ENCODE measurements around the gene CTBP2.

The CTBP2 gene

GRCh38 chr10:125035588-125036295 lies 124.6 kb downstream of the CTBP2 start:
- H3K9me3 ChIP-seq (ENCODE audit: control insufficient read depth, low read length) = no peaks in the 10 kb centered on the region
- H3K4me1 ChIP-seq (ENCODE audit: control insufficient read depth, insufficient read depth, low read length) = peaks cover 31% of the 10 kb centered on the region
- H3K4me3 ChIP-seq (ENCODE audit: low read length) = no peak overlapping the region
- DNase-seq (ENCODE audit: low read depth) = no peak
- H3K9ac ChIP-seq (ENCODE audit: low read length) = no peak overlapping the region
- no peaks in the 10 kb centered on the region for H3K36me3 ChIP-seq (ENCODE audit: control insufficient read depth, insufficient read depth, low read length, severe bottlenecking)
- H3K27me3 ChIP-seq (replicated peaks; ENCODE audit: control insufficient read depth, insufficient read depth, low read length) = no peaks in the 10 kb centered on the region

- no peaks in the 10 kb centered on the region for H3K9me3 ChIP-seq (ENCODE audit: control insufficient read depth, low read length)
- H3K27me3 ChIP-seq (replicated peaks; ENCODE audit: control insufficient read depth, insufficient read depth, low read length) = no peaks in the 10 kb centered on the region
- H3K4me1 ChIP-seq (ENCODE audit: control insufficient read depth, insufficient read depth, low read length) = peaks cover 31% of the 10 kb centered on the region
- DNase-seq (ENCODE audit: low read depth) = peak; percentile 92
- no peaks in the 10 kb centered on the region for H3K36me3 ChIP-seq (ENCODE audit: control insufficient read depth, insufficient read depth, low read length, severe bottlenecking)
- H3K9ac ChIP-seq (ENCODE audit: low read length) = no peak overlapping the region
- H3K4me3 ChIP-seq (ENCODE audit: low read length) = peak overlapping the region; percentile 10
Observed at GRCh38 chr10:125035136-125035535, 125.2 kb downstream of the CTBP2 start.

- DNase-seq (ENCODE audit: low read depth) = peak; percentile 62
- H3K4me1 ChIP-seq (ENCODE audit: control insufficient read depth, insufficient read depth, low read length) = peaks cover 31% of the 10 kb centered on the region
- H3K4me3 ChIP-seq (ENCODE audit: low read length) = peak overlapping the region; percentile 10
- H3K36me3 ChIP-seq (ENCODE audit: control insufficient read depth, insufficient read depth, low read length, severe bottlenecking) = no peaks in the 10 kb centered on the region
- H3K9me3 ChIP-seq (ENCODE audit: control insufficient read depth, low read length) = no peaks in the 10 kb centered on the region
- H3K27me3 ChIP-seq (replicated peaks; ENCODE audit: control insufficient read depth, insufficient read depth, low read length) = no peaks in the 10 kb centered on the region
- no peak overlapping the region for H3K9ac ChIP-seq (ENCODE audit: low read length)
Observed at GRCh38 chr10:125034675-125035074, 125.7 kb downstream of the CTBP2 start.

- H3K36me3 ChIP-seq (ENCODE audit: control insufficient read depth, insufficient read depth, low read length, severe bottlenecking) = no peaks in the 10 kb centered on the region
- H3K4me3 ChIP-seq (ENCODE audit: low read length) = no peak overlapping the region
- no peak overlapping the region for H3K9ac ChIP-seq (ENCODE audit: low read length)
- no peaks in the 10 kb centered on the region for H3K27me3 ChIP-seq (replicated peaks; ENCODE audit: control insufficient read depth, insufficient read depth, low read length)
- DNase-seq (ENCODE audit: low read depth) = no peak
- no peaks in the 10 kb centered on the region for H3K9me3 ChIP-seq (ENCODE audit: control insufficient read depth, low read length)
- H3K4me1 ChIP-seq (ENCODE audit: control insufficient read depth, insufficient read depth, low read length) = peaks cover 26% of the 10 kb centered on the region
Observed at GRCh38 chr10:125033146-125033924, 127.0 kb downstream of the CTBP2 start.

- no peak for DNase-seq (ENCODE audit: low read depth)
- H3K9me3 ChIP-seq (ENCODE audit: control insufficient read depth, low read length) = no peaks in the 10 kb centered on the region
- no peaks in the 10 kb centered on the region for H3K27me3 ChIP-seq (replicated peaks; ENCODE audit: control insufficient read depth, insufficient read depth, low read length)
- H3K4me3 ChIP-seq (ENCODE audit: low read length) = no peak overlapping the region
- H3K9ac ChIP-seq (ENCODE audit: low read length) = no peak overlapping the region
- H3K4me1 ChIP-seq (ENCODE audit: control insufficient read depth, insufficient read depth, low read length) = peaks cover 23% of the 10 kb centered on the region
- H3K36me3 ChIP-seq (ENCODE audit: control insufficient read depth, insufficient read depth, low read length, severe bottlenecking) = no peaks in the 10 kb centered on the region
Observed at GRCh38 chr10:125032474-125033020, 127.8 kb downstream of the CTBP2 start.

GRCh38 chr10:125030567-125031197 lies 129.7 kb downstream of the CTBP2 start:
- Histone ChIP-seq H3K27me3 (replicated peaks; ENCODE audit: control insufficient read depth, insufficient read depth, low read length) (no peaks in the 10 kb centered on the region), H3K4me1 (ENCODE audit: control insufficient read depth, insufficient read depth, low read length) (peaks cover 9% of the 10 kb centered on the region), H3K36me3 (ENCODE audit: control insufficient read depth, insufficient read depth, low read length, severe bottlenecking) (peaks cover 4% of the 10 kb centered on the region), H3K4me3 (ENCODE audit: low read length) (no peak overlapping the region), H3K9me3 (ENCODE audit: control insufficient read depth, low read length) (no peaks in the 10 kb centered on the region), H3K9ac (ENCODE audit: low read length) (no peak overlapping the region)
- DNase-seq (ENCODE audit: low read depth) = no peak

- no peak overlapping the region for H3K4me3 ChIP-seq (ENCODE audit: low read length)
- H3K9me3 ChIP-seq (ENCODE audit: control insufficient read depth, low read length) = no peaks in the 10 kb centered on the region
- H3K9ac ChIP-seq (ENCODE audit: low read length) = no peak overlapping the region
- H3K36me3 ChIP-seq (ENCODE audit: control insufficient read depth, insufficient read depth, low read length, severe bottlenecking) = peaks cover 4% of the 10 kb centered on the region
- DNase-seq (ENCODE audit: low read depth) = no peak
- no peaks in the 10 kb centered on the region for H3K27me3 ChIP-seq (replicated peaks; ENCODE audit: control insufficient read depth, insufficient read depth, low read length)
- H3K4me1 ChIP-seq (ENCODE audit: control insufficient read depth, insufficient read depth, low read length) = peaks cover 3% of the 10 kb centered on the region
Observed at GRCh38 chr10:125029584-125030242, 130.7 kb downstream of the CTBP2 start.

GRCh38 chr10:125027871-125028869 lies 132.2 kb downstream of the CTBP2 start:
- DNase-seq (ENCODE audit: low read depth) = peak; percentile 64
- peaks cover 8% of the 10 kb centered on the region for H3K4me1 ChIP-seq (ENCODE audit: control insufficient read depth, insufficient read depth, low read length)
- no peaks in the 10 kb centered on the region for H3K9me3 ChIP-seq (ENCODE audit: control insufficient read depth, low read length)
- H3K27me3 ChIP-seq (replicated peaks; ENCODE audit: control insufficient read depth, insufficient read depth, low read length) = no peaks in the 10 kb centered on the region
- peaks cover 4% of the 10 kb centered on the region for H3K36me3 ChIP-seq (ENCODE audit: control insufficient read depth, insufficient read depth, low read length, severe bottlenecking)
- H3K4me3 ChIP-seq (ENCODE audit: low read length) = no peak overlapping the region
- H3K9ac ChIP-seq (ENCODE audit: low read length) = no peak overlapping the region

- H3K27me3 ChIP-seq (replicated peaks; ENCODE audit: control insufficient read depth, insufficient read depth, low read length) = no peaks in the 10 kb centered on the region
- no peaks in the 10 kb centered on the region for H3K9me3 ChIP-seq (ENCODE audit: control insufficient read depth, low read length)
- no peak for DNase-seq (ENCODE audit: low read depth)
- H3K36me3 ChIP-seq (ENCODE audit: control insufficient read depth, insufficient read depth, low read length, severe bottlenecking) = peaks cover 4% of the 10 kb centered on the region
- no peak overlapping the region for H3K4me3 ChIP-seq (ENCODE audit: low read length)
- H3K4me1 ChIP-seq (ENCODE audit: control insufficient read depth, insufficient read depth, low read length) = peaks cover 8% of the 10 kb centered on the region
- H3K9ac ChIP-seq (ENCODE audit: low read length) = no peak overlapping the region
Observed at GRCh38 chr10:125026974-125027735, 133.2 kb downstream of the CTBP2 start.

Measured in adipocyte (in vitro differentiated cells).